ENCODE data around the gene UMODL1.

UMODL1 gene

GRCh38 chr21:42135386-42136052 is 64.4 kb downstream of the UMODL1 start:
- no peak for DNase-seq

DNA sequence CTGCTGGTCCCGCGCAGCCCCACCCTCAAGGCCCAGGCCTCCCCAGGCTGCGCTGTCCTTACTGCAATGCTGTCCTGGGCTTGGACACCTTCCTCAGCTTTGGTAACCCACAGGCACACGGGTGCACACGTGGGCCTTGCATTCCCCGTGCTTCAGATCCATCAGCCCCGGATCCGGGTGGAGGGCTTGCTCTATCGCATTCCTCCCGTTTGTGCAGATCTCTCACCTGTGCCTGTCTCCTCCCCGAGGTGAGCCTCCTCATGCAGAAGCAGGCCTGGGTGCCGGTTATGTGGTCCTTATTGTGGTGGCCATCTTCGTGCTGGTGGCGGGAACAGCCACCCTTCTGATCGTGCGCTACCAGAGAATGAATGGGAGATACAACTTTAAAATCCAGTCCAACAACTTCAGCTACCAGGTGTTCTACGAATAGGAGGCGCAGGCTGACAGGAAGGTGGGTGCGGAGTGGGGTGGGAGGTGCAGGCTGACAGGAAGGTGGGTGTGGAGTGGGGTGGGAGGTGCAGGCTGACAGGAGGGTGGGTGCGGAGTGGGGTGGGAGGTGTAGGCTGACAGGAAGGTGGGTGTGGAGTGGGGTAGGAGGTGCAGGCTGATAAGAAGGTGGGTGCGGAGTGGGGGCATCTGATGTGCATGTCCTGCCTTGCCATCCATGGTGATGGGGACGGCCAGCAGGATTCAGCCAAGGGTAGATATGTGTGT is 66.2 kb downstream of the UMODL1 start:
- DNase-seq = no peak

- DNase-seq = no peak
Observed at GRCh38 chr21:42140196-42140934, 69.2 kb downstream of the UMODL1 start.

DNA sequence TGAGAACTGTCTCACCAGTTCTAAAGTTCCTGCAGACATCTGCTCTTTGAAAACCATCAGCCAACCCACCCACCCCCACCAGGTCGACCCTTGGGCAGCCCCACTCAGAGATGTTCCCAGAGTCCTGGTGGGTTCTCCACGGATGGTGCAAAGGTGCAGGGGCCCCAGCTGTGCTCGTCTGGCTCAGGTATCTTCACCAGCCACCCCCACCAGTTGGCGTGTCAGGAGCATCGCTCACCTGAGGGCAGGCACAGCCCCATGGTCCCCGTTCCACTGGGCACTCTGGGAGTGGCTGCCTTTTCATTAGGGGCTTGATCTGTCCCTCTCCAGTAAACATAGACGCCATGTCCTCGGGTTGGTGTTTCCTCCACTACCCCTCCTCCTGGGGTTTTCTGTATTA is 70.5 kb downstream of the UMODL1 start:
- no peak for DNase-seq

- no peak for DNase-seq
Observed at GRCh38 chr21:42142141-42142540, 71.0 kb downstream of the UMODL1 start.

DNA sequence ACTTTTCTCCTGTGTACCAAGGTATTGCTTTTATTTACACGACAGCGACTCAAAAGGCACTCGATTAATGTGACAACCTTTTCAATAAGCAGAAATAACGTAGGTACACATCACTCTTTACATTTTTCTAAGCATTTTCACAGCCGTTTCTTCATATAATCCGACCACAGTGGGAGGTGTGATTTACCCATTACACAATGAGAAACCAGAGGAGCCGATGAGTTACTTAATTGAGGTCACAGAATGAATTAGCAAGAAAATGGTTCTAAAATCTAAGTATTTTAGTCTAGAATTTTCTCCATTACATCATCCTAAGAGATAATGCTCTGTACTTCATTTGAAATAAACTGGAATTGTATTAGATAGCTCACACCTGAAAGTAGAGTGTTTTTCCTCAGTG is 71.5 kb downstream of the UMODL1 start:
- no peak for DNase-seq

DNA sequence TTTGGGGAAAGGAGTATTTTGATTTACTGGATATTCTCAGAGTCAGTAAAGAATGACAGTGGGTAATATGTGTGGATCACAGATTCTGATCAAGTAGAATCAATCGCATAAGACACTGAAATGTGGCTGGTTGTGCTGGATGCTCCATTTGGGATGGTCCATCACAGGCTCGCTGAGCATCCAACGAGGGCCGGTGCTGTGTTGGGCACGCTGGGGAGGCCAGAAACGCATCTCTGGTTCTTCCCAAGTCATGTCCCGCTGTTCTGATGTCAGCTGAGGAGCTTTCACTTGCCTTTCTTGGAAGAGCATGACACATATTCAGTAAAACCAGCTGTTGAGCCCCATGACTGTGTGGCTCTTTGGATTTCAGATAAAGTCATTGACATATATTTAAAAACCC is 72.0 kb downstream of the UMODL1 start:
- no peak for DNase-seq

- DNase-seq = no peak
Observed at GRCh38 chr21:42144221-42144620, 73.1 kb downstream of the UMODL1 start.

GRCh38 chr21:42144679-42145568 is 73.8 kb downstream of the UMODL1 start:
- DNase-seq = no peak

- peak; percentile 75 for DNase-seq
Observed at GRCh38 chr21:42145569-42146272, 74.6 kb downstream of the UMODL1 start.

DNA sequence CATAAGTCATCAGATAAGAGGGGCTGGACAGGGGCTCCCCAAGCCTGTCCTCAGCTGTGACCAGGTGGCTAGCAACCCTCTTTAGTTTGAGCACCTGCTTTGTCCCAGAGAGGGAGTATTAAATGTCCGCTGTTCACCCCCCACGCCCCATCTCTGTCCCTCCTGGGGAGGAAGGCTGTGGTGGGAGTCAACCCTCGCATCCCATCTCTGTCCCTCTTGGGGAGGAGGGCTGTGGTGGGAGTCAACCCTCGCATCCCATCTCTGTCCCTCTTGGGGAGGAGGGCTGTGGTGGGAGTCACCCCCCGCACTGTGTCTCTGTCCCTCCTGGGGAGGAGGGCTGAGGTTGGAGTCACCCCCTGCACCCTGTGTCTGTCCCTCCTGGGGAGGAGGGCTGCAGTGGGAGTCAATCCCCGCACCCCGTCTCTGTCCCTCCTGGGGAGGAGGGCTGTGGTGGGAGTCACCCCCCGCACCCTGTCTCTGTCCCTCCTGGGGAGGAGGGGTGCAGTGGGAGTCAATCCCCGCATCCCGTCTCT is 75.2 kb downstream of the UMODL1 start:
- no peak for DNase-seq

DNA sequence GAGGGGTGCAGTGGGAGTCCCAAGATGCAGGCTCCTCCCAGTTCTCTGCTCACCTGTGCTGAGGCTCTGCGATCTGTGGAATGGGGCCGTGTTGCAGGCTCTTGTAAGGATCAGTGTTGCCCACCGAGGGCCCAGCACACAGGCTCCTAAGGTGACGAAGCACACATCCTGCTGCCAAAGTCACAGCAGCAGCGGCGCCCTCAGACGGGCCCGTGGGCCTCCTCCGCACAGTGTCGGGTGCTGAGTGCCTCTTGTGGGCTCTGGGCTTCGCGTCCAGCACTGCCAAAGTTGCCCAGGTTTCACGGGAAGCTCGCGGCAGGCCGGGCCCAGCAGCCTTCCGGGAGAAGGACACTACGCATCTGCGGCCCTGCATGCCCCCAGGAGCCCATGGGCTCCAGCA is 75.7 kb downstream of the UMODL1 start:
- no peak for DNase-seq

GRCh38 chr21:42147386-42148020 is 76.4 kb downstream of the UMODL1 start:
- no peak for DNase-seq

GRCh38 chr21:42148097-42148496 is 77.0 kb downstream of the UMODL1 start:
- DNase-seq = no peak

- DNase-seq = no peak
Observed at GRCh38 chr21:42148584-42148983, 77.5 kb downstream of the UMODL1 start.

DNA sequence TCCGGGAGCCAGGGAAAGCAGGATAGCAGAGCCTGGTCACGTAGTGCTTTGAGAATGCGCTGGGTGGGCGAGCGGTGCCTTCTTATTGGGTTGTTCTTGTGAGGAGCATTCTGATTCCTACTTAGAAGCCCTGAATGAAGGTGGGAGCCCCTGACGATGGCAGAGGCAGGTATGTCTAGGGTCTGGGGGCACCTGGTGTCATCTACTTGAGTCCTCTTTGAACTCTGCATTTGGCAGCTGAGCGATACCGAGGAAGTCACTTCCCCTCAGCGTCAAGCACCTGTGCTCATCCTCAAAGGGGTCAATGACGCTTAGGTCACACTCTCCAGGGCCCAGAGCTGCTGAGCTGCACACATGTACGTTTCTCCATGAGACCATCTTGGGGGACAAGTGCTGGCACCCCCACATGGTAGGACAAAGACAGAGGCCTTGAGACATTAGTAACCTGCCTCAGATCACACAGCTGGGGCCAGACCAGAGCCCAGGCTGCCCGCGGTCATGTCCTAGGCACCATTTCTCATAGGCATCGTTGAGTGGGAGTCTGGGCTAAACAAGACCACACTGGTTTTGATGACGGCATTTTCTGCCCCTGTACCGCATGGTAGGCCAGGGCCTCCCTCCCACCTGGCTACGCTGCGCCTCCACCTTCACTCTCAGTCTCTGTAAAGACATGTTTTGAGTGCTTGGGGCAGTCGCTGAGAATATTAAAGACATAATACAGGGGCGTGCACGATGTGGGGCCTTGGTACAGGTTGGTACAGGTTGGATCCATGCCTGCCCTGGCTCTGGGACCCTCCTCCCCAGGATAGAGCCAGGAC is 78.7 kb downstream of the UMODL1 start:
- no peak for DNase-seq

DNA sequence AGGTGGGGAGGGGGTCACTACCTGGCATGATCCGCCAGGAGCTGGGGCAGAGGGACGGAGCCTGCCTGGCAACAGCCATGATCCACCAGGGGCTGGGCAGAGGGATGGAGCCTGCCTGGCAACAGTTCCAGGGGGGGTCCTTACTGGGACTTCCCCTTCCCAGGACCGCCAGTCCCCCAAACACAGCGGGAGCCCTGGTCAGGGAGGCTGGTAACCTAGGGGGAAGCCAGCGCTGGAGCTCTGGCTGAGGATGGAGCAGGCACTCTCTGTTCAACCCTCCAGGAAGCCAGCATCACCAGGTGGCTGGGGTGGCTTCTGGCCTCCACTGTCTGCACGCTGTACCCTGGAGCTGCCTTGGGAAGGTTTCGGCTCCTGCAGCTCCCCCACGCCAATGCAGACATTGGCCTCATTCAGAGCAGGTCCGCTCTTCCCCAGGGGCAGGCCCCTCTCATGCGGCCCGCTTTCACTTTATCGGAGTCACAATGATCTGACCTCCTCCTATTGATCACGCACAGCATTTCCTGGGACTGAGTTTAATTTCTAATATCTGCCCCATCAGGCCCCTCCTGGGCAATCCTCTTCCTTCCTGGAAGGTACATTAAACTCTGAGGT is 79.5 kb downstream of the UMODL1 start:
- no peak for DNase-seq

DNA sequence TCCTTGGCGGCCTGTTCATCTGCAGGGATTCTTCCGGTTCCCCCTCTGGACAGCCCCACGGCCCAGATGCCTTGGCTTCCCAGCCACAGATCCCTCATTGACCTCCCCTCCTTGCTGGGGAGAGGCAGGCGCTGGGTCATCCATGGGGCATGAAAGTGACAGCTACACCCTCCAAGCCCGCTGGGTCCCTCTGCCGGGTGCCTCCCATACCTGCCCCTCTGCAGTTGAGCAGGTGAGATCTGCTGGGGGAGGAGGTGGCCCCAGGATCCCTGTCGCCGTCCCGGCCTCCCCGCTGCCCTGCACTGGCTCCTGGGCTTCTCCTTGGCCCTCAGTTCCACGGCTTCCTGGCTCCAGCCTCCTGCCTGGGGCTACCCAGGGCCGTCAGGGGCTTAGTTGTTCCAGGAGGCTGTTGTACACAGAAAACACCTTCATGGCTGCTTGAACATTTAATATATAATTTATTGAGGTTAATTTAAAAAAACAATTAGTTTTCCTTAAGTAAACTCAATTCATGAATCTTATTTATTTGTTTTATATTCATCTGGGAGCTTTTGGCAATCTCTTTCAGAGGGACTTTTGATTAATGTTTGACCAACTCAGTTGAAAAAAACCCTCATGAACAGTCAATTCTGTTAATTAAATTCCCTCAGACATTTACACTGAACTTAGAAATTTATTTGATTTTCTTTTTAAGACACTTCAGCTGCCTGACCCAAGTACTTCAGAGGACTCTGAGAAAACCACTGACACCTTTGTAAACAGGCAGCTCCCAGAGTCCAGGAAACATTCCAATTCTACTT is 80.2 kb downstream of the UMODL1 start:
- no peak for DNase-seq

- no peak for DNase-seq
Observed at GRCh38 chr21:42151948-42152220, 80.8 kb downstream of the UMODL1 start.

Measured in activated CD4-positive, alpha-beta T cell treated with anti-CD3 and anti-CD28 coated beads for 48 hours (primary cell).